AG09319 (cell line): ENCODE data around the gene CCR7.
"Not testable (repeated sequence)": the region's sequence is repeated elsewhere in the genome, so short reads cannot be mapped to it uniquely, and the experiment has no call there.

ENCODE experiments used
- DNase-seq: peaks from one replicate; pipeline ENCODE4 v3.0.0-alpha.2; 2010; ENCODE audit warnings: low read depth; ENCODE audit errors: extremely low read depth
- CTCF ChIP-seq: IDR thresholded peaks from 2 replicates; pipeline ENCODE4 v1.5.1; 2011; ENCODE audit warnings: low read depth, mild to moderate bottlenecking, inconsistent platforms, low read length, moderate library complexity

CCR7 gene

GRCh38 chr17:40577611-40578065 is 12.4 kb upstream of the CCR7 start:
- DNase-seq = no peak
- TF ChIP-seq CTCF = no peak

GRCh38 chr17:40576113-40576740 is 11.0 kb upstream of the CCR7 start:
- DNase-seq = no peak

GRCh38 chr17:40574292-40574691 is 9.0 kb upstream of the CCR7 start:
- no peak for TF ChIP-seq CTCF
- no peak for DNase-seq

More at GRCh38 chr17:40576113-40576740, 11.0 kb upstream of the CCR7 start:
- no peak for TF ChIP-seq CTCF

DNA sequence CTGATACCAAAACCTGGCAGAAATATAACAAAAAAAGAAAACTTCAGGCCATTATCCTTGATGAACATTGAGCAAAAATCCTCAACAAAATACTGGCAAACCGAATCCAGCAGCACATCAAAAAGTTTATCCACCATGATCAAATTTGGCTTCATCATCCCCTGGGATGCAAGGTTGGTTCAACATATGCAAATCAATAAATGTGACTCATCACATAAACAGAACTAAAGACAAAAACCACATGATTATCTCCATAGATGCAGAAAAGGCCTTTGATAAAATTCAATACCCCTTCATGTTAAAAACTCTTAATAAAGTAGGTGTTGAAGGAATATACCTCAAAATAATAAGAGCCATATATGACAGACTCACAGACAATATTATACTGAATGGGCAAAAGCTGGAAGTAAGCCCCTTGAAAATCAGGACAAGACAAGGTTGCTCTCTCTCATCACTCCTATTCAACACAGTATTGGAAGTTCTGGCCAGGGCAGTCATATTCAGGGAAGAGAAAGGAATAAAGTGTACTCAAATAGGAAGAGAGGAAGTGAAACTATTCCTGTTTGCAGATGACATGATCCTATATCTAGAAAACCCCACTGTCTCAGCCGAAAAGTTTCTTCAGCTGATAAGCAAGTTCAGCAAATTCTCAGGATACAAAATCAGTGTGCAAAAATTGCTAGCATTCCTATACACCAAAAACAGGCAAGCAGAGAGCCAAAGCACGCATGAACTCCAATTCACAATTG is 7.1 kb upstream of the CCR7 start:
- not testable (repeated sequence) for DNase-seq

GRCh38 chr17:40568074-40568836 is 3.0 kb upstream of the CCR7 start:
- no peak for TF ChIP-seq CTCF
- no peak for DNase-seq

DNA sequence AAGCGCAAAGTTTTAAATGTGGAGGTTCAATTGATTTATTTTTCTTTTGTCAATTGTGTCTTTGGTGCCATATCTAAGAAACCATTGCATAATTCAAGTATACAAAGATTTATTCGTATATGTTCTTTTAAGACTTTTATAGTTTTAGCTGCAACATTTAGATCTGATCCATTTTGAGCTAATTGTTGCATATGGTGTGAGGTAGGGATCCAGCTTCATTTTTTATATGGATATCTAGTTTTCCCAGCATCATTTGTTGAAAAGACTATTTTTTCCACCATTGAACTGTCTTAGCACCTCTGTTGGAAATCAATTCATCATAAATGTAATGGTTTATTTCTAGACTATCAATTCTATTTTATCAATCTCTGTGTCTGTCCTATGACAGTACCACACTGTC is 2.1 kb upstream of the CCR7 start:
- no peak for TF ChIP-seq CTCF

DNA sequence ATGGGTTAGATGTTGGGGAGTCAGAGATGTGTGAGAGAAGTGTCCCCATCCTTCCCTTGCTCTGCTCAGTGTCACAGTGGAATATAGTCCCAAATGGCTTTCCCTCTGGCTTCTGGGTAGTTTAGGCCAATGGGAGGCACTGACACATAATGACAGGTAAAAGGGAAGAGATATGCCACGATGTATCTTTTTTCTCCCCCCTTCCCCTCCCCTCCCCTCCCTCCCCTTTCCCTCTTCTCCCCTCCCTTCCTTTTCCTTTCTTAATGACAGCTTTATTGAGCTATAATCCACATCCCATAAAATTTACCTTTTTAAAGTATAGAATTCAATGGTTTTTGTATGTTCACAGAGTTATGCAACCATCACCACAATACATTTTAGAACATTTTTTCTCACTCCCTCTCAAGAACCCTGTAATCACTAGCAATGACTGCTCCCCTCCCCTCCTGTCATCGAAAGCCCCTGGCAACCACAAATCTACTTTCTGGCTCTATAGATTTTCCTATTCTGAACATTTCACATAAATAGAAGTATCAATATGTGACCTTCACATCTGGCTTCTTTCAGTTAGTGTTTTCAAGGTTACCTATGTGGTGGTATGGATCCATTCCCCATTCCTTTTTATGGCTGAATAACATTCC is 617 bp upstream of the CCR7 start:
- TF ChIP-seq CTCF = no peak
- DNase-seq = no peak

More for the DNA sequence above, 2.1 kb upstream of the CCR7 start:
- no peak for DNase-seq
